Activated CD8-positive, alpha-beta memory T cell treated with anti-CD3 and anti-CD28 coated beads for 1 hour (primary cell): ENCODE measurements around the gene MAB21L2.

Source experiments
- DNase-seq, 2 donors: peaks; one replicate each; pipeline ENCODE4 v3.0.0-alpha.2; 2020; ENCODE audit warnings: low read depth in 1 of 2; ENCODE audit errors: extremely low read depth in 1 of 2

Gene MAB21L2

DNA sequence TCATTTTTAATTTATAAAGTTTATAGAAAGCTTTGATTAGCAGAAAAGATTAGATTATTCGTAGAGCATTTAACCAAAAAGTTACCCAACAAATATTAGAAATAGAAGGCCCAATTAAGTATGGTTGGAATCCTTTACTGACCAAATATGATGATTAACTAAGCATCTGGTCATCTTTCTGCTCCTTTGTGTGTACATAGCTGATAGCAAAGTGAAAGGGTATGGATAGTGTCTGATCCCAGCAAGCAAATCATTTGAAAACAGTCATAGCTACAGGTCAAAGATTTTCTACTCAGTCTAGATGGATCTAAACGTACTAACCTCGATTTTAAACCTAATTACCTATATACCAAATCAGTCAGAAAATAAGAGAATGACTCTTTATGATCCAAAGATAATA lies 7.3 kb upstream of the MAB21L2 start:
- no peak for DNase-seq

DNA sequence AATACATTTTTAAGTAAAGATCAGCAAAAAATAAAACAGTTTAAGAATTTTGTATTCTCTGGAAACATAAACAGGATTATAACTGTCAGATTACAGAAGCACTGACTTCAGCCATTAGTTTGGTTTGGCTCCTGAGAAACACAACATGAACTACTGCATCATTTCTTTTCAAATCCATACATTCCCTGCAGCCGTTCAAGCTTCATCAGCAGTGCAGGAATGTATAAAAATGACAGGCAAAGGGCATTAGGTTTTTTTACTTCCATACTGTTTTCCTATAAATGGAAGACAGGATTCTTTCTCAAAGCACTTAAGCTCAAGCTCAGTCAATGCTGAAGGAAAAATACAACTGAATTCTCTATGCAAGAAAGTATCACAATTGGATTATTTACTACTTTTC lies 4.2 kb upstream of the MAB21L2 start:
- no peak for DNase-seq

DNA sequence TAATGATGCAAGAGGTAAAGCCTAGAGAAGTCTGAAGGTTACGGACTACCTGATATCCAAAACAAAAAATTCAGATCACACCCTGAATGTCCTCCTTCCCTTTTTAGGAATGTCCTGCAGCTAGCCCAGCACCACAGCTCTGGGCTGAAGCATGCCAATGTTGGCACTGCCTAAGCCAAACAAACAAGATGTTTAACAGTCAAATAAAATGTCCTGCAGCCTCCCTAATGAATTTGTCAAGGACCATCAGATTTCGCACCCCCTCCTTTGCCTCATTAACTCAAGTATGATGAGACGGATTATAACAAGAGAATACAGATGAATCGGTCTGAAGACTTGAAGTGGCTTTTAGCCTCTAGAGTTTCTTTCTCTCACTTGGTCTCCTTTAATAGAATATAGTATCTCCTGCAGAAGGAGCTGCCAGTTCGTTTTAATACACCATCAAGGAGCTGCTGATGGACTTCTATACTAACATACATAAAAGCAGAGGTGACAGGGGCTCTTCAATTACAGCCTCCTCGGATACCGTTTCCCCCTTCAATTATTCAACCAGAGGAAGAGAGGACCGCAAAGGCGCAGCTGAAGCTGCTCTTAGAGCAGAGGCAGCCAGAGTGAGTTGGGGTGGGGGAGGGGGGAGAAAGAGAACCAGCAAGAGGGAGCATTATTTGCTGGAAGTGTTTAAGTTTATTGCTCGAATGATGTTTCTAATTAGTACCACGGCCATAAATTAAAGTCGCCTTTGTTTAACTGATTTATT lies 3.0 kb upstream of the MAB21L2 start:
- DNase-seq = no peak

DNA sequence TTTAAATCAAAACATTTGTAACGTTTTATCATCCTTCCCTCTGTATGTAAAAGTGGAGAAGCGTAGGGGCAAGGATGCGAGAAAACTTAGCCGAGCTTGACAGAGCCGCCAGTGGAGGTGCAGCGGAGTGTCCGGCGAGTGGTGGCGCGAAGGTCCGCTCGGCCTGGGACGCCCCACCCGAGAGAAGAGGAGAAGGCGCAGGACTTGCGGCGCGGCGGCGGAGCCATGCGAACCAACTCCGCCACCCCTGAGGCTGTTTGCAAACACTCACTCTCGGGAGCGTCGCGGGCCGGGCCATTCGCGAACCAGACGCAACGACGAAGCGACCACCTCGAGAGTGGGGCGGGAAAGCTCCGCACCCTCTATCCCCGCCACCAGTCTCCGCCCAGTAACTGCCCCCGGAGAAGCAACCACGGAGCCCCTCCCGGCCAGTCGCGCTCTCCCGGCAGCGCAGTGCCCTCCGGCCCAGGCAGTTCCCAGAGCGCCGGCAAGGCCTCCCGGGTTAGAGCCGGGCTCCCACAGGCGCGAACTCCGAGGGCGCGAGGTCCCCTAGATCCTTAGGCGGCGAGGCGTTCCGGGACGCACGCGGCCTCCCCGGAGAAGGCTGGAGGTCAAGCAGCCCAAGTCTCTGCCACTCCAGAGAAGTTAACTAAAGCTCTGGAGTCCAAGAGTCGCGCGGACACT lies 2.3 kb upstream of the MAB21L2 start:
- no peak for DNase-seq

DNA sequence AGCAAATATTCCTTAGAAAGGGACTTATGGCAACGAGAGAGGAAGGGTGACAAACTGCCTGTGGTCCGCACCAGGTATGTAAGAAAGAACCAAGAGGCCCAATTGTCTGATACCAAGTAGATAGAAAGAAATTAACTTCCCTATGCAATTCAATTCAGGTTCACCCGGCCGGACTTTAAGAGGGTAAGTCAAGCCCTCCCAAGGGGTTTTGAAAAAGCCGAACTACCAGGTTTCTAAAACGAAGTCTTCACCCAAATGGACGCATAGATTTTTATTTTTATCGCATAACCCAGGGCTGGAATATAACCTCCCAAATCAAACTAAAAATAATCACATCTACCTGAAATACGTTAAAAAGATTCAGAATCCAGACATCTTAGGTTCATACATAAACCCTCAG lies 1.6 kb upstream of the MAB21L2 start:
- no peak for DNase-seq

DNA sequence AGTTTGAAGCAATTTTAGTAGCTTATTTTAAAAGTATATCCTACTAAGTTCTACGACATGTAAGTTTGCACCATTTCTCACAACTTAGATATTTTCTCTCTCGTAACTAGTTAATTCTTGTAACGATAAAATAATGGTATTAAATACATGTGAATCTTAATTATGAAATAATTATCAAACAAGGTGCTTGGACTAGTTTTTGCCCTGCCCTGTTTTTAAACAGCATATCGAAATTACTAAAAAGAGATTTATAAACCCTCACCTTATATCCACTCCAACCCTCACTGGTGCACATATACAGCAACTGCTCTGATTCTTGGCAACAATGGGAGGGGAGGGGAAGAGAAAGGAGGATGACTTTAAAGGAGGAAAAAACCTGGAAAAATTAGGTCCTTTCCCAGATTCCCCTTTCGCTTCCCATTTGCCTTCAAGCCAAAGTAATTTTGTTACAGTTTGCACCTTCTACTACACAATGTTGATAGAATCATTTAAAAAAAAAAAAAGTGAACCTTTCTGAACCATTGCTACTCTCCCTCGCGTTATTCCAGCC lies 820 bp upstream of the MAB21L2 start:
- DNase-seq = no peak

DNA sequence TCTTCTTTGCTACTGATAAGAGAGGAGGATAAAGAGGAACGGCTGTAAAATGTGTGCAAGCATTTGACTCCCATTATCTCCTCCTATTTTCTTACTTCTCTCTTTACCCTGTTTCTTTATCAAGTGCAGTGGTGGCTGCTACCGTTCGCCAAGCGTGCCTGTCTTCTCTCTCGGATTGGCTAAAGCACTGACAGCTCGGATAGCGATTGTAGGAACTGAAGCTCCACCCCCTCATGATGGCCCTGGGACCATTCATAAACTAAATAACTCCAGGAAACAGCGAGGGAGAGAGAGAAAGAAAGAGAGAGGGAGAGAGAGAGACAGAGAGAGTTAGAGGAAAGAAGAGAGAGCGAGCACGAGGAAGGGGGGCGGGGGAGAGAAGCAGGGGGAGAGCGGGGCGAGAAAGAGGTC lies 305 bp upstream of the MAB21L2 start:
- no peak for DNase-seq

DNA sequence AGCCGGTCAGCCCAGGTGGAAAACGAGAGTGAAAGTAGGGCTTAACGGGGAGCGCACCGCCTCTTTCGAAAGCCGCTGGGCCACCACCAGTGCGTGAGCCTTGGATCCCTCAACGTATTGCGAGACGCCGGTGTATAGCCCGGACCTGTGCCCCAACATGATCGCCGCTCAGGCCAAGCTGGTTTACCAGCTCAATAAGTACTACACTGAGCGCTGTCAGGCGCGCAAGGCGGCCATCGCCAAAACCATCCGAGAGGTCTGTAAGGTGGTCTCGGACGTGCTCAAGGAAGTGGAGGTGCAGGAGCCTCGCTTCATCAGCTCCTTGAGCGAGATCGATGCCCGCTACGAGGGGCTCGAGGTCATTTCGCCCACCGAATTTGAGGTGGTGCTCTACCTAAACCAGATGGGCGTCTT lies 929 bp downstream of the MAB21L2 start:
- DNase-seq = no peak

DNA sequence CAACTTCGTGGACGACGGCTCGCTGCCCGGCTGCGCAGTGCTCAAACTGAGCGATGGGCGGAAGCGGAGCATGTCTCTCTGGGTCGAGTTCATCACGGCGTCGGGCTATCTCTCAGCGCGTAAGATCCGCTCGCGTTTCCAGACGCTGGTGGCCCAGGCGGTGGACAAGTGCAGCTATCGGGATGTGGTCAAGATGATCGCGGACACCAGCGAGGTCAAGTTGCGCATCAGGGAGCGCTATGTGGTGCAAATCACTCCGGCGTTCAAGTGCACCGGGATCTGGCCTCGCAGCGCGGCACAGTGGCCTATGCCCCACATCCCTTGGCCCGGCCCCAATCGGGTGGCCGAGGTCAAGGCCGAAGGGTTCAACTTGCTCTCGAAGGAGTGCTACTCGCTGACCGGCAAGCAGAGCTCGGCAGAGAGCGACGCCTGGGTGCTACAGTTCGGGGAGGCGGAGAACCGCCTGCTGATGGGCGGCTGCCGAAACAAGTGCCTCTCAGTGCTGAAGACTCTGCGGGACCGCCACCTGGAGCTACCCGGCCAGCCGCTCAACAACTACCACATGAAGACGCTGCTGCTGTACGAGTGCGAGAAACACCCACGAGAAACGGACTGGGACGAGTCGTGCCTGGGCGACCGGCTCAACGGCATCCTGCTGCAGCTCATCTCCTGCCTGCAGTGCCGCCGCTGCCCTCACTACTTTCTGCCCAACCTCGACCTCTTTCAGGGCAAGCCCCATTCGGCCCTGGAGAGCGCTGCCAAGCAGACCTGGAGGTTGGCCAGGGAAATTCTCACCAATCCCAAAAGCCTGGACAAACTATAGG lies 1.5 kb downstream of the MAB21L2 start:
- no peak for DNase-seq

DNA sequence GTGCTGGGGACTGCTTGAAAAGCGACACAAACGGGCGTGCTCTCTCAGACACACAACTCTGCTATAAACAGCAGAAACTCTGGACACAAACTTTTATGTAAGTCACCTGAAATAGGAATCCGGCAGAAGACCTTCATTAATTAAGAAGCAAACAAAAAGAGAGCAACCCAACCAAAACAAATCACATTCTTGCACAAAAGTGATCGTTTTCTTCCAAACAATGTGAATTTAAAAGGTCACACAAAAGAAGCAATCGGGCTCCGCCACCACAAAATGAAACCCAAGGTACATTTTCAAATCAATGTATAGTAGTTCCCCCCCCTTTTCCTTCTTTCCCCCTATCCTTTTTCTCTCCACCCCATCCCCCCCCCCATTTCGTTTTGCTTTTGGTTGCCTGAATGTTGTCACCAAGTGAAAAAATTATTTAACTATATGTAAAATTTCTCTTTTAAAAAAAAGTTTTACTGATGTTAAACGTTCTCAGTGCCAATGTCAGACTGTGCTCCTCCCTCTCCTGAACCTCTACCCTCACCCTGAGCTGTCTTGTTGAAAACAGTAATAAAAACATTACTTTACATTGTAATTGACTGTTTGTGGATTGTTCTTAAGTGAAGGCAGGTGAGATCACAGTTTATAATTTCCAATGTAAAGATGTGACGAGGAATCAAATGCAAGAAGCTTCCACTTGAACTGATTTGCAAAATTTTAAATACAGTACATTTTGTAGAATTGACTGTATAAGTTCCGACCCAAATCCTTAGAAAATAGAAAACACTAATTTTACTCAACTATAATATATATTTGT lies 2.4 kb downstream of the MAB21L2 start:
- DNase-seq = no peak

DNA sequence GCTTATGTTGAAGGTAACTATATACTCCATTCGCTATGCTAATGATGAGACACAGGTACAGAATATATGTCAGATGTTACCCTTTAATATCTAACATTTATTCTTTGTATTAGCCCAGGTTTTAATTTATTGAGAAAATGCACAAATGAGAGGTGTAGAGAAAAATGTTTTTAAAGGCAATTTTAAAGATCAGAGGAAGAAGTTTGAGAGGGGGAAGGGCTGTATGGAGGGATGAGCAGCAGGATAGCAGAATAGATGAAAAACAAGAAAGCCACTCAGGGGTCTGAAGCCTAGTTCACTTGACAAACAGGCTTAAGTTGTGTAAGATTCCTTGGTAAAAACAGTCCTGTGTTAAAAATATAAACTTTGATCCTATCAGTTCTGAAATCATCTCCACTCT lies 3.7 kb downstream of the MAB21L2 start:
- no peak for DNase-seq

DNA sequence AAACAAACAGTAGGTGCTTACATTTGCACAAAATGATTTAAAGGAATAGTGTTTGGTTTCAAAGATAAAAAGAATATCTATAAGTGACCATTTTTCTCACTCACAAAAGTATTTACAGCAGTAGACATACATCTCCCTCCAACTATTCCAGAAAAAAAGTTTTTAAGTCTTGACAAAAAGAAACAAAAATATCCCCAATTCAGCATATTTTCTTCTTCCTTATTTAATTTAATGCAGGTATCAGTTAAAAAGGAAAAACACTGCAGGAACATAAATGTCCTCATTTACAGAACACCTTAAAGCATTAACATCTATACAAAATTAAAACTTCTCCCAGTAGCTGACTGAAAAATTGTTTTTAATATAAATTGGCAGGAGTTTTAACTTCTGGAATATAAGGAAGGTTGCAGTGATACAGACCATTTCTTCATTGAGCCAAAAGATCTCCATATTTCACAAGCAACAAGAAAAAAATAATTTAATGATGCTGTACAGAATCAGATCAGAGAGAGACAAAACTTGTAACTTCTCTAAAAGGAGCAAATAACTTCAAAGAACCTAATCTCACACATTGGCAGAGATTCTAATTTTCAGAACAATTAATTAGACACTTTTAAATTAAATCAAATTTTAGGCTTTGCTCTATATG lies 4.3 kb downstream of the MAB21L2 start:
- DNase-seq = no peak

DNA sequence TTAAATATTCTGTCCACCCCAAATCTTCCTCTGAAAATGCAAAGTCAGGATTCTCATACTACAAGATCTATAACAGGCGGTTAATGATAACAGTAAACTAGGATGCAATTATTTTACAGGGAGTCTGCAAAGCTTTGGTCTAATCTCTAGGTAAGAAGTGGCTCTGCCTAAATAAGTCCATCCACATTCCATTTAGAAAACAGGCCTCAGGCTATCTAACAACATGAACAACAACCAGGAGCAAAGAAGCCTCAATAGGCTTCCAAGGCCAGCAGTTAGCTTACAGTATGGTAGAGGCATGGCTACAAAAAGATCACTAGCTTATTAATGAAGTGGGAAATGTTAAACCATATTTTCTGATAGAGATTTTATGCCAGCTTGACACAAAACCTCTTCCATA lies 6.4 kb downstream of the MAB21L2 start:
- no peak for DNase-seq

DNA sequence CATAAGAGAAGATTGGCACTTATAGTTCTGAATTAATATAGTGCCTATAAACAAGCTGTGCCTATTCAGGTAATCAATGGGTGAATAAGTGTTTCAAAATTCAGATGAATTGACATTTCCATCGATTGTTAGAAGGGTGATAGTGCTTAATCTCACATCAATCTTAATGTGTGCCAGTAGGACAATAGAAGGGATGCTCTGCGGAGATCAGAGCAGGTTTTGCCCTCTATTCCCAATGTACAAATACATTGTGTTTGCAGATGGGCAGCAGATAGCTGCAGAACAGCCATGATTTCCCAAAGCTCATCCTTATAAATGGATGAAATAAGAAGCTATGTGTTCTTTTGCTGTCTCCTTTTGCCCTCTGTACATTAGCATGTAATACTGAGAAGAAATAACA lies 7.2 kb downstream of the MAB21L2 start:
- DNase-seq = no peak

DNA sequence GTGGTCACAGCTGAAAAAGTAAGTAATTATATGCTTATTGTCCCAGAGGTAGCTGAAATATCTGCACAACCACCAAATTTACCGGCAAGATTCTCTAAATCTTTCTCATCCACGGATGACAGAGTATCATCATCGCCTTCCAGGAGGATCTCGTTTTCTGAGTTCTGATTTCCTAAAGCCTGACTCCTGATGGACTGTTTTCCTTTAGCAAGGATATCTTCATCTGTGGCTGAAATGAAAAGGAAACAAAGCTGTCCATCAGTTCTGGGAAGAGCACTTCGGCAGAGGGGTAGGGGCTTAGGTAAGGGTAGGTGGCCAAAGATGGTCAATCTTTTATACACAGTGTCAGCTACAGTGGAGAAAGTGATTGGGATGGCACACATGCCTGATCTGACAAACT lies 8.7 kb downstream of the MAB21L2 start:
- DNase-seq = no peak

DNA sequence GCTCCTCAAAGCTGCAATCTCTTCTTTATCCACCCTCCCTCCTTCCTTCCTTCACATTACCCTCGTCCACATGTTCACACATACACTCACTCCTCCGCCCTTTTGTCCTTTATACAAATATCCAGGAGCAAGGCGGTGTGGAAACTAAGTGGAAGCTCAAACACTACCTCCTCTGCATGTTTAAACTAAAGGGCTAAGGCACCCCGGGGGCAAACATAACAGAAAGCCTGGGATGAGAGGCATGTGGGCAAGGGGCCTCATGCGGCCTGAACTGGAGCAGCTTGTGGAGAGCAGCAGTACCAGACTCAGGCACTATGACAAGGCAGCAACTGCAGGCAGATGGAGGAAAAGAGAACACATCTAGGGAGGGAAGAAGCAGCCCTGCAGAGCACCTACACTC lies 9.5 kb downstream of the MAB21L2 start:
- no peak for DNase-seq

DNA sequence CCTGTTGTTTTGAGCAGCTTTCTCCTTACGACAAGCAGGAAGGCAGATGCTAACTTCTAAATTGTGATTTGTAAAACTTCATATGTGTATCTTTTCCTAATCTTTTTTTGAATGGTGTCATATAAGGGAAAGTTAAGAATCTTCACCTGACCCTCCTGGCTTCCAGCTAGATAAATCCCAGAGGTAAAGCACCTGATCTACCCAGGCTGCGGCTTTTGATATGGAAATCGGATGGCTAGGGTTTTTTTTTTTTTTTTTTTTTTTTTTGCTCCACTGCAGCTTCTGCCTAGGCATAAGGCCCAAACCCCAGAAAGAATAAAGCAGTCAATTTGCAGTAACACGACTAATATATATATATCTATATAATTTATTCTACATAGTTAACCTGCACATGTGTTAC lies 10.0 kb downstream of the MAB21L2 start:
- no peak for DNase-seq

DNA sequence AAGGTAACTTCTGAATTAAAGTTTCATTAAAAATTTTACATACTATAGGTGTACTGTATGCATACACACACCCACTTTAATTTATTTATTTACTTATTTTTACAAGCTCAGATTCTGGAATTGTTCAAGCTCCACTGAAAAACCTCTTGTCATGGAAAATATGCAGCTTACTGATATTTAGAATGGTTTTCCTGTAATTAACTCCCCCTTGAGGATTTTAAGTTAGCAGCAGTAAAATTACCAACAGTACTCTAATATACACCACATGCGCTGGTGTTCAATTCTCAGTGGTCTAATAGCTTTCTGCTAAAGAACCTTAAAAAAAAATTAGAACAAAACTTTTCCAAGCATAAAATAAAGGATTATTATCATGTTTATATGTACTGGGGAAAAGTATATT lies 12.0 kb downstream of the MAB21L2 start:
- no peak for DNase-seq

DNA sequence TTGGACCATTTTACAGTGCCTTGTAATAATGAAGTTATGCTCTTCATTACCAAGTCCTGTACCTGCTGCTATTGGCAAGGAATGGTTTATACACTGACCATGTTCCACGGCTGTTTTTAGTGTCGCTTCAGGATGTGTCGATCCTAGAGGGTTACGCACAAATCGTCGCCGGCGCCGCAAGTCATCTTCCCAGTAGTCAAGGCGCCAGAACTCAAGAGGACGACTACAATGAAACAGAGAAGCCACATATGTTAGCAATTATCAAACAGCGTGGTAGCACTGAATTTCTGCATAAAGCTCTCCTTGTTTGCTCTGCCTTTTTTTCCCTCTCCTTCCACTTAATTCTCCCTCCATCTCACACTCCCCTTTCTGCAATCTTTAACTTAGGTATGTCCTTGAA lies 17.0 kb downstream of the MAB21L2 start:
- DNase-seq = no peak

DNA sequence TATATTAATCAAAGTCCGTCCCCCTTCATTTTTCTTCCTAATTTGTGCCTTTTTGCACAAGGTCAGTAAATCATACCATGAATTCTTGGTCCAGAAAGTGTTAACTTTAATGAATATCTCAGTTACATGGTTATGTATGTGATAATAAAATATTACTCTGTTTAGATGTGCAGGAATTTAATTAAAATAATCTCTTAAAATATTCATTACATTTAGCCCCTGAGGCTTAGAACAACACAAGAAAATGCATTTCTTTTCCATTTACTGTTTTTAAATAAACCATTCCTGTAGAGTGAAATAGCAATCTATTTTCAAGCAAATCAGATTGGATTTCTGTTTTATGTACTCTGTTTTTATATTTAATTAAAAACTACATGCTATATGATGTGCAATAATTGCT lies 17.6 kb downstream of the MAB21L2 start:
- DNase-seq = no peak
